Choroid plexus epithelial cell (primary cell): Measurements from ENCODE around the gene TMEM8B.

ENCODE experiments used
- DNase-seq: peaks from one replicate; pipeline ENCODE4 v3.0.0-alpha.2; 2010; ENCODE audit warnings: low read depth
- H3K4me3 ChIP-seq: 2 replicates; pipeline ENCODE4 v1.5.1; 2011; ENCODE audit warnings: low read depth, mild to moderate bottlenecking, control low read depth, low read length, moderate library complexity
- CTCF ChIP-seq: conservative IDR thresholded peaks from 2 replicates; pipeline ENCODE4 v1.5.1; 2011; ENCODE audit warnings: low read depth, mild to moderate bottlenecking, control low read depth, inconsistent platforms, low read length, moderate library complexity

TMEM8B gene

GRCh38 chr9:35831040-35831439 lies 2.0 kb downstream of the TMEM8B start:
- no peak overlapping the region for H3K4me3 ChIP-seq
- no peak for TF ChIP-seq CTCF
- no peak for DNase-seq

DNA sequence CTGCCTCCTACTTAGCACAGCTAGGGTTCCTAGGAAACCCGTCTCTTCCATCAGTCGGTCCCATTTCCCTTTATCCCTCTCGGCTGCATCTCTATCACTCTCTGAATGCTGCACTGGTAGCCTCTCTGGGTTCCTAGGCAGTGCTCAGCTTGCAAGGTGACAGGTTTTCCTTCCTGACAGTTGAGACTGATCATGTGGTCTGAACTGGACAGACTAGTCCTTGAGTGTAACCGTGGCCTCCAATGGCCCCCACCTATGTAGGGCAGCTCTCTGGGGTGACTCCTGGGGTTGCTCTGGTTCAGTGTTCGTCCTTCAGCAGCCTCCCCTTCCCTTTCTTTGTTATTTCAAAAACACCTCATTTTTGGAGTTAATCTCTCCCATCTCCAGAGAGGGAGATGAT lies 3.8 kb downstream of the TMEM8B start:
- TF ChIP-seq CTCF, result no peak
- H3K4me3 ChIP-seq, result no peak overlapping the region

GRCh38 chr9:35834260-35835215 lies 5.5 kb downstream of the TMEM8B start:
- DNase-seq, result no peak
- TF ChIP-seq CTCF, result no peak

More for the DNA sequence above, 3.8 kb downstream of the TMEM8B start:
- DNase-seq, result no peak

DNA sequence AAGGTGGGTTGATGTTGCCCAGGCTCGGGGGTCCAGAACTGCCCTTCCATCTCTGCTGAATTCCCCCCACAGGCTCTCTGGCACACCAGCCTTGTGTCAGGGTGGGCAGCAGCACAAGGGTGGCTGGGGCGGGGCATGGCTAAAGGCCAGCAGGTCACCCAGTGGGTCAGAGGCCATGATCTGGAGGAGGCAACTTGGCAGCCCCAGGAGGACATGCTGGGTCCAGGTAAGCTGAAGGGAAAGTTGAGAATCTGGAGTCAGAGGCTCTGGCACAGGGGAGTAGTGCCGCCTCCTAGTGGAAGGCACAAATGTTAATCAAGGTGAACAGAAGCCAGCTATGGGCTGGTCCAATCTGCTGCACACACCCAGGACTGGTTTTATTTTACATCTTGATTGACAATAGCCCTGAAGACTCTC lies 6.2 kb downstream of the TMEM8B start:
- DNase-seq, result peak; percentile 12
- no peak overlapping the region for H3K4me3 ChIP-seq
- TF ChIP-seq CTCF, result peak; percentile 40

More at GRCh38 chr9:35834260-35835215, 5.5 kb downstream of the TMEM8B start:
- no peak overlapping the region for H3K4me3 ChIP-seq

- no peak for TF ChIP-seq CTCF
- DNase-seq, result no peak
- H3K4me3 ChIP-seq, result no peak overlapping the region
Observed at GRCh38 chr9:35835766-35836165, 6.7 kb downstream of the TMEM8B start.

- no peak overlapping the region for H3K4me3 ChIP-seq
- DNase-seq, result no peak
- no peak for TF ChIP-seq CTCF
Observed at GRCh38 chr9:35836595-35836994, 7.6 kb downstream of the TMEM8B start.

- no peak for TF ChIP-seq CTCF
- DNase-seq, result no peak
- H3K4me3 ChIP-seq, result no peak overlapping the region
Observed at GRCh38 chr9:35839926-35840325, 10.9 kb downstream of the TMEM8B start.
